GM18511 (cell line): Measurements from ENCODE around the gene STK36.
A peak's percentile ranks its signal among the peaks of the same experiment; 100 is the strongest.

Experiments
- ATAC-seq: cut with Tn5 transposase; IDR thresholded peaks from one replicate; pipeline ENCODE4 v1.9.1; 2021; ENCODE audit warnings: mild to moderate bottlenecking, moderate library complexity; ENCODE audit not compliant: unreplicated experiment

Gene STK36

DNA sequence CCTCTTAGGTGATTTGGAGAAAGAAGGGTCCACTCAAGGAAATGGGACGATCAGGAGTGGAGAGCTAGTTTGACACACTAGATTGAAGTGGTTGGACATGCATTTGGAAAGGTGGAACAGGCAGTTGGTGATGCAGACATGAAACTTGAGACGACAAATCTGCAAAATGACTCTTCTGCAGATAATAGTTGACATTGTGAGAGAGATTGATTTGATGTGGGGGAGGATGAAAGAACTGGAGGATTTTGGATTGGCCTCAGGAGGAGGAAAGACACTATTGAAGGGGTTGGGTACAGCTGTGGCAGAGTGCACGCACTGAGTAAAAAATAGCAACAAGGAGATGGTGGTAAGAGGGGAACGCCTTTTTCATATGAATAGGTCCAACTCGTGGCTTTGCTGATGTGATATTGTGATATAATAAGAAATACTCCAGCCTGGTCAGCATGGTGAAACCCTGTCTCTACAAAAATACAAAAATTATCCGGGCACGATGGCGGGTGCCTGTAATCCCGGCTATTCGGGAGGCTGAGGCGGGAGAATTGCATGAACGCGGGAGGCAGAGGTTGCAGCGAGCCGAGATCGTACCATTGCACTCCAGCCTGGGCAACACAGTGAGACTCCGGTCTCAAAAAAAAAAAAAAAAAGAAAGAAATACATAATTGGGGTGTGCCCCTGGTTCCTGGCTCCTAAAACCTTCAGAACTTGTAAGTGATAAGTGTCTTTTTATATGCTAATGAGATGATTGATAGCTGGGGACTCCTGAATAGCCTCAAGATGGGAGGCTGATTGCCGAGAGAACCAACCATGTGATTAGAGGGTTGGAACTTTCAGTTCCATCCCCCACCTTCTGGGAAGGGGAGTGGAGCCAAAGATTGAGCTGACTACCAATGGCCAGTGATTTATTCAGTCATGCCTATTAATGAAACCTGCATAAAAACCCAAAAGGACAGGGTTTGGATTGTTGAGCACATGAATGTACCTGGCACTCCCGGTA lies 48.5 kb downstream of the STK36 start:
- ATAC-seq = no peak

DNA sequence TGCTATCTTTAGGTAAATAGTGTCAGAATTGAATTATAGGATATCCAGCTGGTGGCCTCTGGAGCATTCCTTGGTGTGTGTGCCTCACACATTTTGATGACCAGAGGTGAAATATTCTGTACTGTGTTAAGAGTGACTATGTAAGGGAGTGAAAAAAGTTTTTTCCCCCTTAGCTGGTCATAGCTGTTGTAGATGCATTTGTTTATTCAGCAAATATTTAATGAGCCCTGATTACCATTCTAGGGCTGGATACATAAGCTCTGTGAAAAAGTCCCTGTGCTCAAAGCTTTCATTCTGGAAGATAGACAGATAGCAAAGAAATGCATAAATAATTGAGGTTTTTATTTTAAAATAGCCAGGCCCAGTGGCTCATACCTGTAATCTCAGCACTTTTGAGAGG lies 49.6 kb downstream of the STK36 start:
- ATAC-seq = no peak

DNA sequence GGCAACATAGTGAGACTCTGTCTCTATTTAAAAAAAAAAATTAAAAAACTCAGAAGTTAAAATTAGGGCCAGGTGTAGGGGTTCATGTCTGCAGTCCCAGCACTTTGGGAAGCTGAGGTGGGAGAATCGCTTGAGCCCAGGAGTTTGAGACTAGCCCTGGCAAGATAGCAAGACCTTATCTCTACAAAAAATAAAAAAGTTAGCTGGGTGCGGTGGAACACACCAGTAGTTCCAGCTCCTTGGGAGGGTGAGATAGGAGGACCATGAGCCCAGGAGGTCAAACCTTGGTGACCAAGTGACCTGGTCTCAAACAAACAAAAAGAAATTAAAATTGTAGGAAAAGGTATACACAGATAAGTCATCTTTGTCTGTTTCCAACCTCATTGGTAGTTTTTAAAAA lies 50.0 kb downstream of the STK36 start:
- no peak for ATAC-seq

DNA sequence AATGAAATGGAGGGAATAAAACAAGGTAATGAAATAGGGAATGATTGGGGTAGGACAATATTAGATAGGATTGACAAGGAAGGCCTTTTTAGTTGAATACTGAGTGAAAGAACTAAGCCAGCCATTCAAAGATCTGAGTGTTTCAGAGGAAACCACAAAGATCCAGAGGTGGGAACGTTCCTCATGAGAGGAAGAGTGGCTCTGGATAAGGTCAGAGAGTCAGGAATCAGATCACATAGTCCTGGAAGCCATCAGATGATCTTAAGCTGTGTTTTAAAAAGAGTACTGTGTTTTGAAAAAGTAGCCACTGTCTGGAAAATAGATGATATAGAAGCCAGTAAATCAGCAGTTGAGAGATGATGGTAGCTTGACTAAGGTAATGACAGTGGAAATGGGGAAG lies 50.5 kb downstream of the STK36 start:
- no peak for ATAC-seq

DNA sequence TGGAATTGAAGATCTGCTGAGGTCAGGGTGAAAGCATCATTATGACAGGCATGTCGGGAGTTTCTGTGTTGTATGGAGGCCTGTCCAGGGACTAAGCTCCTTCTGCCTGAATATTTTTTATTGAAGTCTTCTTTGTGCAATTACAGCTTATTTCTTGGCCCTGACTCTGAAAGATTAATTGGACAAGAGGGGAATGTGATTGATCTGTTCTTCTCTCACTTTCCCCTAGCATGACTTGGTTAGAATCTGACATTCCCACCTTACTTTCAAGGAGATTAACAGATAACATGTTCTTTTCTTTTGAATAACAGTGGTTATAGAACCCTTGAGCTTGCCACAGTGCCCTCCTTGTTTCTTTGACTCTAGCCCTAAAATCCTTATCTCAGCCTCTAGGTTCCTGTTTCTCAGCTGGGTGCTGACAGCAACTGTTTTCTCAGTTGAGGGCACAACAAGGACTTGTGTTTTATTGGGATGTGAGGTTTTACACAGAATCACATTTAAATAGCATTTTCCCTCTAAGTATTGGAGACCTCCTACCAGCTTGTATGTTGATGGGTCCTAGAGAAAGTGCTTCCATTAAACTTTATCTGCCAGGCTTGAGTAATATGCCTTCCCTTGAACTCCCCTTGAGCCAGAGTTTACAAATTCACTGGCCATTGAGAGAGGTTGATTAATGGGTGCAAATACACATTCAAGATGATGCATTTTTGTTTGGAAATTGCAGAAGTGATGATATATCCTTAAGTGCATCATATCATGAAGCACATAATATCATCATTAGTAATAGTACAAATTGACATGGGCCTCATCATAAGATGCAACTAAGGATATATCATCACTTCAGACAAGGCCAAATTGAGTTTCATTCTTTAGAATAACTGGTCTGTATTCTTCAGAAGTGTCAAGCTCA lies 51.2 kb downstream of the STK36 start:
- no peak for ATAC-seq

DNA sequence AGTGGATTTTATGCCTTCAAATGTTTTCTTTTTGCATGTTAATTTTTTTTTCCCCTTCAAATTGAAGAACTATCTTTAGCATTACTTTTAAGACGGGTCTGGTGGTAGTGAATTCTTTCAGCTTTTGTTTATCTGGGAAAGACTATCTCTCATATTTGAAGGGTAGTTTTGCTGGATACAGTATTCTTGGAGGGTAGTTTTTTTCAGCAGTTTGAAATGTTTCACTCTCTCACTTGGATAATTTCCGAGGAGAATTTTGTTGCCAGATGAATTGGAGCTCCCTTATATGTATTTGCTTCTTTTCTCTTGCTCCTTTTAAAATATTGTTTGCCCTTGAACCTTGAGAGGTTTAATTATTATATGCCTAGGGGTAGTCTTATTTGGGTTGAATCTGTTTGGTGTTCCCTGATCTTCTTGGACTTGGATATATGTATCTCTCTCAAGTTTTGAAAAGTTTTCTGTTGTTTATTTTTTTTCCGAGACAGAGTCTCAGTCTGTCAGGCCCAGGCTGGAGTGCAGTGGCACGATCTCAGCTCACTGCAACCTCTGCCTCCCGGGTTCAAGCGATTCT lies 54.2 kb downstream of the STK36 start:
- no peak for ATAC-seq

DNA sequence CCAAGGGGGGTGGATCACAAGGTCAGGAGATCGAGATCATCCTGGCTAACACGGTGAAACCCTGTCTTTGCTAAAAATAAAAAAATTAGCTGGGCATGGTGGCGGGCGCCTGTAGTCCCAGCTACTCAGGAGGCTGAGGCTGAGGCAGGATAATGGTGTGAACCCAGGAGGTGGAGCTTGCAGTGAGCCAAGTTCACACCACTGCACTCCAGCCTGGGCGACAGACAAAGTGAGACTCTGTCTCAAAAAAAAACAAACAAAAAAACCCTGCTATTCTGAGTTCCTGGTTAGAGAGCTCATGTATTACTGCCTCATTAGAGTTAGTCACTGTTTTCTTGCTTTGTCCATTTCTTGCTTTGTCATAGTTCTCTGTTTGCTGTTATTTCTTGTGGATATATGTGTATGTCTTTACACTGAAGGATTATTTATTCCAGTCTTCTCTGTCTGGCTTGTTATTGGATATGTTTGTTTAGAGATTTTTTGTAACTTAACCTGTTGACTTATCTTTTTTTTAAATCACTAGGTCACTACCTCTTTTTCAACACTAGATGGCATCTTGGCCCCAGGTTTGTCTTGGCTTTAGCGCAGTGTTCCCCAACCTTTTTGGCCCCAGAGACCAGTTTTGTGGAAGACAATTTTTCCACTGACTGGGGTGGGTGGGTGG lies 55.7 kb downstream of the STK36 start:
- ATAC-seq = no peak

DNA sequence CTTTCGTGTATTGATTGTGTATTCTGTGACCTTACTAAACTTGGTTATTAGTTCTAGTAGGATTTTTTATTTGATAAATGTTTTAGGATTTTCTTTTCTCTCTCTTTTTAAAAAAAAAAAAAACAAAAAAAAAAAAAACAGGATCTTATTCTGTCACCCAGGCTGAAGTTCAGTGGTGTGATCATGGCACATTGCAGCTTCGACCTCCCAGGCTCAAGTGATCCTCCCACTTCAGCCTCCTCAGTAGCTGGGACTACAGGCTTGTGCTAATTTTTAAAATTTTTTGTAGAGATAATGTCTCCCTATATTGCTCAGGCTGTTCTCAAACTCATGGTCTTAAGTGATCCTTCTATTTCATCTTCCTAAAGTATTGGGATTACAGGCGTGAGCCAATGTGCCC lies 57.8 kb downstream of the STK36 start:
- no peak for ATAC-seq

DNA sequence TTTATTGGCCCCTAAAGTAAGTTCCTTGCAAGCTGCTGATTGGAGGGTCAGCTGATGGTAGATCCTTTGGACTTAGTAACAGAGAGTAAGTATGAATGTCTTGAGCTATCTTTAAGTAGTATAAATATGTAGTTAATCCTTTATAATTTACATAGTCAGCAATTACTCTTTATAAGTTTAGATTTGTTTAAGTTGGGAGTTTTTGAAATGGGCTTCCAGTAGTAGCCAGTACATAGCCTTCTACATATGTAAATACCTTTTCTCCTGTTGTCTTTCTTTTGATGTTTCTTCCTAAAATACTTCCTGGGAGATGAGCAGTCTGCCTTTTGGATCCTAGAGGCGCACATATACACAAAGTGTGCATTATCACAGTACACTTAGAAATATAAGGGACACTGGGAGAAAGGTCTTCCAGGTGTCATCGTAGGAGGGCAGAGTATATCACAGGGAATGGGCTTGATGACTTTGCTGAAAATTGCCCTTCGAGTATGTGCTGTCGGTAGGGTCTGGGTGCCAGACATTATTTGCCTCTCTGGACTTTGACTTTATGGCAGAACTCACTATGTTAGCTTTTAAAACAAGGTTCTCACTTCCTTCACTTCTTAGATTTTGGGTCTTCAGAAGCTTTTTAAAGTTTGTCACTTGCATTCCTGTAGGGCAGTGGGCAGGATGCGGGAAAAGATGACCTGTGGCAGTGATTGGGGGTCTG lies 60.3 kb downstream of the STK36 start:
- no peak for ATAC-seq

DNA sequence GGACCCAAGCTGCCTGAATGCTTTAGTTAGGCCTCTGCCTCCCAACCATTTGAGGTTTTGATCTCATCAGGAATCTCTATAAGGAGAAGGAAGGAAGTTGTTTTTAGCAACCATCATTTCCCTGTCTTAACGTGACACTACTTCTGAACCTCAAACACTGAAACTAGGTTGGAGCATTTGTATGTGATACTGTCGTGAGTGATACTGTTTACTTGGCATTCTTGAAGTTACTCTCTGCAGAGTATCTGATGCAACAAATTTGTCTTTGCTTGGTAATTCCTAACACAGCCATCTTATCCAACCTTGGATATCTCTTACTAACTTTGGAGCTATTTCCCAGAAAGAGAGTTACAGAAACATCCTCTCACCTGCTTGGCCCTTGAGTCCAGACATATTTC lies 60.9 kb downstream of the STK36 start:
- ATAC-seq = no peak

DNA sequence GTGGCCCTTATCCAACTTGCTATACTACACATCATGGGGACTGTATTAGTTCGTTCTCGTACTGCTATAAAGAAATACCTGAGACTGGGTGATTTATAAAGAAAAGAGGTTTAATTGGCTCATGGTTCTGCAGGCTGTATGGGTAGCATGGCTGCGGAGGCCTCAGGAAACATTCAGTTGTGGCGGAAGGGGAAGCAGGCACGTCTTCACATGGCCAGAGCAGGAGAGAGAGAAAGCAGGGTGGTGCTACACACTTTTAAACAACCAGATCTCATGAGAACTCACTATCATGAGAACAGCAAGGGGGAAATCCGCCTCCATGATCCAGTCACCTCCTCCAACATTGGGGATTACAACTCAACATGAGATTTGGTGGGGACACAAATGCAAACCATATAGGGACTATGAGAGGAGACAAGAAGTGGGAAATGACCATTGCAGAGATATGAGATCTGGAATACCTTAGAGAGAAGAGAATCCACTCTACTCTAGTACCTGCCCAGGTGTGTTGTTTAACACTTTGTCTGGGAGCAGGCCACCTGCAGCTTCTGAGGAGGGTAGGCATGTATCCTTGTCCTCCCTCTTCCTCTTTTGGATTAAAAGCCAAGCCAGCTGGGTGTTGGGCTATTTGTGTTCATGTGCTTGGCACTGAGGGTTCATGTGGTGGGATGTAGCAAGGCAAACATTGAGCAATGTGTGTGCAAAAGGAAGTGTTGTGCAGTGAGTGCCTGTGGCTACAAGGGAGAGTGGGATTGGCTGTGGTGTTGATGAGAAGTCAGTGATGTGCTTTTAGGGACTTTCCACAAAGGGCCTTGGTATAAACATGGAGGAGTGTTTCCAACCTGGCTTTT lies 61.5 kb downstream of the STK36 start:
- no peak for ATAC-seq

DNA sequence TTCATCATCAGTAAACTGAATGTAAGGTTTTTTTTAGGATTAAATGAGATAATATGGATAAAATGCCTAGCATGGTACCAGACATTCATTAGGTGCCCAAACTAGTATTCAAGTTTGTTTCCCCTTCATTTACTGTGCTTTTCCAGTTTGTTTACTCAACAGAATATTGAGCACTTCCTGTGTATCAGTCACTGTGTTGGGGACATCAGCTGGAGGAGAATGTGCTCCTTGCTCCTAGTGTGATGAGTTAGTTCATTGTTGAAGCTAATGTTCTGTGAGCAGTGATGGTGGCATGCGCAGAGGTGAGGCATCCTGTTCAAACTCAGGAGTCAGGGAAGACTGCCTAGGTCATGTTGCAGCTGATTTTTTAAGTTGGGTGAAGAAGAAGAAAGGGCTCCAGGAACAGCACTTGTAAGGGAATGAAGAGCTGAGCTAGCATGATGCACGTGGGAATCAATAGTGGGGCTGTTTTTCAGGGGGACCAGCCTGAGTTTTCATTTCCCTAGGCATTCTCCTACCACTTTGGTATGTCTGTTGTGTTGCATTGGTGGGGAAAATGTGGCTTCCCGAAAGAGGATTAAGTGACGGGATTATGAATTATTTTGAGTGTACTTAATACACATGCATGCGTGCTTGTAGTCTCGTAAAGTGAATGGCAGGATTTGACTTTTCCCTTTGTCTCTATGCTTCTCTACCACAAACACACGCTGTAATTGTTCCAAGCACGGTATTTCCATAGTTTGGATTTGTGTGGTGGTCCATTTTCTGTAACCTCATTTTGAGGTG lies 62.5 kb downstream of the STK36 start:
- no peak for ATAC-seq

DNA sequence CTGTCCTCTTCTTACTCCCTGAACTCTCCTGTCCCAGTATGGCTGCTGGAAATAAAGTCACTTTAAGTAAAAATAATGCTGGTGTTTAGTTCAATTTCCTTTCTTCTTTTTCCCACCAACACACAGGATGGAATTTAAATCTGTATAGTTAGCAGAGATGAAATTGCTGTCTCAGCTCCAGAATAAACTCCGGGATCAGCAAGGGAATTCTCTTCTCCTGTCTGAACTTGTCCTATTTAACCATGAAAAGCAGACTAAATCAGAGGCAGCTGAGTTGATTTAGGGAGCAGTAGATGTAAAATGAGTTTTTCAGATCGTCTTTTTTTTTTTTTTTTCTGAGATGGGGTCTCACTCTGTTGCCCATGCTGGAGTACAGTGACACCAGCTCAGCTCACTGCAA lies 64.6 kb downstream of the STK36 start:
- ATAC-seq = no peak

DNA sequence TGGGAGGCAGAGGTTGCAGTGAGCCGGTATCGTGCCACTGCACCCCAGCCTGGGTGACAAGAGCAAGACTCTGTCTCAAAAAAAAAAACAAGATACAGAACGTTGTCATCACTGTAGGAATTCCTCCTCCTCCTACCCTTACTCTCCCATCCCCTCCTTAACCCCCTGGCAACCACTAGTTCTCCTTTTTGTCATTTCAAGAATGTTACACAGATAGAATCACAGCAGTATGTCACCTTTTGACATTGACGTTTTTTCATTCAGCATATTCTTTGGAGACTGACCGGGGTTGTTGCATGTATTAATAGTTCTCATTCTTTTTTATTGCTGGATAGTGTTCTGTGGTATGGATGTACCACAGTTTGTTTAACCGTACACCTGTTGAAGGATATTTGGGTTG lies 71.2 kb downstream of the STK36 start:
- no peak for ATAC-seq

DNA sequence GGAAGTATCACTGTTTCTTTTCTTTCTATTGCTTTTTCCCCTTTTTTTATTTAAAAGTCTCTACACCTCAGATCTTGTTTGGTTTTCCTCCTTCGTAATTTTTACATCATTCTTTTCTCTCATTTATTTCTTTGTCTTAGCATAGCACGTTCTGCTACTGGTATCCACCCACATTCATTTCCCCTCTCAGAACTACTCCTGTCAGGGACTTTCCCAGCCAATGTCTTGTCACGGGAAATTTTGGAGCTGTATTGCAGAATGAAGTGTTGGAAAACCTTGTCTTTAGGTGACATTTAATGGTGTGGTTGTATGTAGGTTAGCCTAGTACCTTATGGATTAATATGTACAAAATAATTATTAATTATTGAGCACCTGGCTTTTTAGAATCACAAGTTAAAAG lies 72.7 kb downstream of the STK36 start:
- ATAC-seq = peak; percentile 57

DNA sequence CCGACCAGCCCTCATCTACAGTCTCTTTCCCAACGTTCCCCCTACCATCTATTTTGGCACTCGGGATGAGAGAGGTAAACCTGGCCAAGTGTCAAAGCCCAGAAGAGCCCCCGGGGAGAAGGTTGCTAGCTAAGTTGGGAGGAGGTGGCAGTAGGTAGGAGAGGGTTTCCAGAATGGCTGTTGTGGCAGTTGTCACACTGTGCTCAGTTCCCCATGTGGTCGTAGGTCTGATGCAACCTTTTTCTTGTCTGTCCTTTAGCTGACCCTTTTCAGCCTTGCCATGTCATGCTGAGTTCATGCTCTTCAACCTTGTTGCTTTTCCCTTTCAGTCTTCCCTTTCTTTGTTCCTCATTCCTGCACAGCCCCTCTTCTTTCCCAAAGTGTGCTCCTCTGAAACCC lies 73.3 kb downstream of the STK36 start:
- ATAC-seq = no peak

DNA sequence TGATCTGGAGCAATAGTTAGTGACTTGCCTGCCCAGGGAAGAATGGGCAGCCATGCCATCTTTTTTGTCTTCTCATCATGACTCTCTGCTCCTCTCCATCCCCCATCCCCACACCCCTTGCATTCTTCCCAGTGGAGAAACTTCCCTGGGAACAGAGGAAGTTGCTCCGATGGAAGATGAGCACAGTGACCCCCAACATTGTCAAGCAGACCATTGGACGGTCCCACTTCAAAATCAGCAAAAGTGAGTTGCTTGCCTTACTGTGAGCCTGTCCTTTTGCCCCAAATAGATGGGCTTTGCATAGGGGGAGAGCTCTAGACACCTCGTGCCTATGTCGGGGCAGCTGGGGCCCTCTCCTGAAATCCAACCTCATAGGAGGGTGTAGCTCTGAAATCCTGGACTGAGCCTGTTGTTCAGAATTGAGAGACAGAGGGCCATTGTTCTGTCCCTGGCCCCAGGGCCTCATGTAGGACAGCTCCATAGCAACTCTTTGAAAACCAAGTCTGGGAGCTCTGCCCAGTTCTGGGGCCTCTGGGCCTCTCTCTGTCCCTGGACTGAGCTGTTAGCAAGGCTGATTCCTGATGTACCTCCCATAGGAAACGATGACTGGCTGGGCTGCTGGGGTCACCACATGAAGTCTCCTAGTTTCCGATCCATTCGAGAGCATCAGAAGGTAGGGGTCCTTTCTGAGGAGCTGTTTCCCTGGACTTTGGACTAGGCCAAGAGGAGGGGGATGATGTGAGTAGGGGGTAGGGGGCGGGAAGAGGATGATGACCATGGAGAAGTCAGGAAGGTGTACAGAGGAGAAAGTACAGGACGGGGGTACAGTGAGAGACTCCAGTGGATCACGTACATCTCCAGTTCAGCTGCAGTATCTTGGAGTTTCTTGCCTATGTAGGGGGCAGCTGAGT lies 73.9 kb downstream of the STK36 start:
- ATAC-seq = no peak

DNA sequence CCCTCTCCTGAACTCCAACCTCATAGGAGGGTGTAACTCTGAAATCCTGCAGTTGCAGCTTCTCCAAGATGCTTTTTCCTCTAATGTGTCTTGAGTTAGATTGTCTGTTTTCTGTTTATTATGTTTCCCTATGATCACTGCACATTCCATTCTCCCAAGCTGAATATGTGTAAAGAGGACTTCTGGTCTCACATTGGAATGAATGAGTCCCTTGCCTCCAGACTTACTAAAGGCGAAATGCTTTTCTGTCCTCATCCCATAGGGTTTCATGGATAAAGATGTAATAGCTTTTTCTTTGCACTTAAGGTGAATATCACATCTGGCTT lies 74.5 kb downstream of the STK36 start:
- no peak for ATAC-seq
